Activated CD4-positive, CD25-positive, alpha-beta regulatory T cell treated with anti-CD3 and anti-CD28 coated beads, Interleukin-2, amount 50 U/mL, for 24 hours (primary cell): ENCODE measurements around the gene MSRB3.
"Not testable (repeated sequence)": the region's sequence is repeated elsewhere in the genome, so short reads cannot be mapped to it uniquely, and the experiment has no call there.

Experiments
- ATAC-seq, 2 donors: fragments of 150-1000 bp; cut with Tn5 transposase; one replicate each; pipeline ENCODE4 v1.10.0; 2021; ENCODE audit warnings: mild to moderate bottlenecking in 1 of 2, moderate library complexity in 1 of 2

MSRB3 gene

GRCh38 chr12:65292241-65292640, 13.8 kb downstream of the MSRB3 start:
- ATAC-seq, result no peak

DNA sequence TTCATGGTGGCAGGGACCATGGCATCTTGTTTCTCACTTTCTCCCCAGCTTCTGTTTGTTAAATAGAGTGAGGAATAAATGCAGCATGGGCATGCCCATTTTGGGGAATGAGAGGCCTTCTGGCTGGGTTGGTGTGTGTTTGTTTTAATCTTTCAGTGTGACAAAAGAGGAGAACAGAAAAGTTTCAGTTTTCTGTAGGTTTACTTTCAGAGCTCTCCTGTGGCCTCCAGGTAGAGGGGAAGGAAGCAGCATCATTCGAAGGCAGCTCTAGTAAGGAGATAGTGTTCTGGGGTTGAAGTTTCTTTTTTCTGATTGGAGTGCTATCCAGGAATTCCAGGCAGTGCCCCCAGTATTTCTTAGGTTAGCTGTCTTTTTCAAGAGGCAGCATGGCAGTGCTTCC, 15.3 kb downstream of the MSRB3 start:
- no peak for ATAC-seq

DNA sequence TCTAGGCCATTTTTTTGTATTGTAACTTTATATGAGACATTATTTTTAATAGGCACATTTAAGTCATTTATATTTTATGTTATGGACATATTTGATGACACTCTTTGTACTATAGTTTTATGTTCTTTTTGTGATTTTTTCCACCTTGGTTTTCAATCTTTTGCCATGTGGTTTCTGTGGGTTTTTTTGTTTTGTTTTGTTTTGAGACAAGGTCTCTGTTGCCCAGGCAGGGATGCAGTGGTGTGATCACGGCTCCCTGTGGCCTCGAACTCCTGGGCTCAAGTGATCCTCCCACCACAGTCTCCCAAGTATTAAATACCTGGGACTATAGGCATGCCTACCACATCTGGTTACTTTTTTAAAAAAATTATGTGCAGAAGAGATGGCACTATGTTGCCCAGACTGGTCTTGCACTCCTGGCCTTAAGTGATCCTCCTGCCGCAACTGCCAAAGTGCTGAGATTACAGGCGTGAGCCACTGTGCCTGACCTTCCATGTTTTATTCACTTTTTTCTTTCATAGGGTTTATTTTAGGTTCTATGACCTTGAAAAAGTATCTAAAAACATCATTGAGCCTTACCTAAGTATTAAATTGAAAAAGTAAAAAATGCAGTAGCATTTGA, 16.3 kb downstream of the MSRB3 start:
- ATAC-seq, result no peak

DNA sequence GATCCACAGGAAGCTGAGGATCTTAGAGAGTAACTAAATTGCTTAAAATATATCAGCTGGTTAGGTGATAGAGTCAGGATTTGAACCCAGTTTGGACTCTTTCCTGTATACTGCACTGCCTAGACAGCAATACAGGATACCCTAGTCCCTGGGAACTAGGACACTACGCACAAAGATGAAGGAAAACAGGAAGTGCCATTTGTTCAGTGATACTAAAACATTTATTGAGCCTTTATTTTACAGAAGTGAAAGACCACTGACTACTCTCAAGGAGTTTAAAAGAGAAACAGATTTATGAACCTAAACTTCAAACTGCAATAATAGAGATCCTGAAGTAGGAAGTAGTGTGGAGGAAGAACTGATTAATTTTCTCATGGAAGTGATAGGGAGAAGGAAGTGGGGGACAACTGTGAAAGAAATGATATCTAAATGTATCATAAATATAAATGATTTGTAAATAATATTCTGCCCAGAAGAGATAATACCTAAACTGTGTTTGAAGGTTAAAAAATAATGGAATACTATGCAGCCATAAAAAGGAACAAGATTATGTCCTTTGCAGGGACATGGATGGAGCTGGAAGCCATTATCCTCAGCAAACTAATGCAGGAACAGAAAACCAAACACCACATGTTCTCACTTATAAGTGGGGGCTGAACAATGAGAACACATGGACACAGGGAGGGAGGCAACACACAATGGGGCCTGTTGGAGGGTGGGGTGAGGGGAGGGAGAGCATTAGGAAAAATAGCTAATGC, 18.2 kb downstream of the MSRB3 start:
- ATAC-seq, result no peak

GRCh38 chr12:65300097-65300496, 21.6 kb downstream of the MSRB3 start:
- no peak for ATAC-seq

- ATAC-seq, result no peak
These were observed 22.3 kb downstream of the MSRB3 start for GRCh38 chr12:65300679-65301349.

DNA sequence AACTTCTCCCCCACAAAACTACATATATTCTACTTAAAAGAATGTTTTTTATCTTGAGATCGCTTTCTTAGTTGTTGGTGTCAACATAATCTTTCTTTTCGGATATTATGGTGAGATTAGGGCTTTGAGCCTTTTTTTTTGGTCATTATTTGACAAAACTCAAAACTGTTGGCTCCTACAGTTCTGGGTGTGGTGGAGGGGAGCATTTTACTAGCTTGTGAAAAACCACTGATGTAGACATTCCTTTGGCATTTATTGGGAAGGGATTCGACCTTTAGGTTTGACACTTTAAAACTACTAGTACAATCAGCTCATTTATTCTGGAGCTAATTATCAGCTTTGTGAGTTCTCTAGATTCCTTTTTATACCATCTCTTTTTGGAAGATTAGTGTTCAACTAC, 24.4 kb downstream of the MSRB3 start:
- no peak for ATAC-seq

DNA sequence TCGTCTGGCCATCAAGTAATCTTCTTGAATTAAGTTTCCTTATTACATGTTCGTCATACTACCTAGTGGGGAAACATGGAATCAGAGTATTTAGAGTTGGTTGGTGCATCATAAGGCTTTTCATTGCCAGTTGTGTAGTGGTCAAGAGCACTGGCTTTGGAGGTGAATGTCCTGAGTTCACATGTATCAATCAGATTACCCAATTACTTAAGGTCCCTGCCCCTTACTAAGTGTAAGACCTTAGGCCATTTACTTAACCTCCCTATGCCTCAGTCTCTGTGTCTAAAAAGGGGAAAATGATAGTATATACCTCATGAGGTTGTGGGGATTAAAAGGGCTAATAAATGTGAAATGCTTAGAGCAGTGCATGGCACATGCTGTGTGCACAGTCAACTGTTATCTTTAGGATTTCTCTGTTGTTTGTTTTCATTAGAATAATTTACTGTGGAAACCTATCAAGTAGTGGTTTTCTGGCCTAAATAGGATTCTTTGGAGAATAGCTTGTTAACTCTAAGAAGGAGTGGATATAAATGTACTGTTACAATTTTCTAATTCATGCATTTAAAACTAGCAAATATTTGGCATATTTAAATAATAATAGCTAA, 27.0 kb downstream of the MSRB3 start:
- no peak for ATAC-seq

- ATAC-seq, result no peak
These were observed 28.1 kb downstream of the MSRB3 start for GRCh38 chr12:65306366-65307168.

- ATAC-seq, result no peak
These were observed 28.7 kb downstream of the MSRB3 start for GRCh38 chr12:65307169-65307501.

DNA sequence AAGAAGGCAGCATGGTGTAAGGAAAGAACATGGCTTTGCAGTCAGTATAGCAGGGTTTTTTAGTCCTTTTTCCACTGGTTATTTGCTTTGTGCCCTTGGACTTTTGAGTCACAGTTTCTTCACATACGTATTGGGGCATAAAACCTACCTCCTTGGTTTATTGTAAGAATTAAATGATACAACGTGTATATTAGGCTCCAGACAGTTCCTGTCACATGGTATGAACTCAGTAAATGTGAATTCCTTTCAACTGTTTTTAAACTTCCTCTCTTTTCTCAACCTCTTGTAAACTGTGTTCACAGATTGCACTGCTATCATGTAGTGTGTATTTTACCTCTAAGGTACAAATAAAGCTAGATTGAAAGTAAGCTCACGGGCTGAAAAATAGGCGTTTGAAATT, 29.5 kb downstream of the MSRB3 start:
- no peak for ATAC-seq

GRCh38 chr12:65308601-65309071, 30.2 kb downstream of the MSRB3 start:
- no peak for ATAC-seq

GRCh38 chr12:65311260-65311659, 32.8 kb downstream of the MSRB3 start:
- ATAC-seq, result no peak

- no peak for ATAC-seq
These were observed 35.3 kb downstream of the MSRB3 start for GRCh38 chr12:65313719-65314317.

GRCh38 chr12:65315238-65315637, 36.8 kb downstream of the MSRB3 start:
- ATAC-seq, result not testable (repeated sequence)

GRCh38 chr12:65318186-65318685, 39.8 kb downstream of the MSRB3 start:
- no peak for ATAC-seq

DNA sequence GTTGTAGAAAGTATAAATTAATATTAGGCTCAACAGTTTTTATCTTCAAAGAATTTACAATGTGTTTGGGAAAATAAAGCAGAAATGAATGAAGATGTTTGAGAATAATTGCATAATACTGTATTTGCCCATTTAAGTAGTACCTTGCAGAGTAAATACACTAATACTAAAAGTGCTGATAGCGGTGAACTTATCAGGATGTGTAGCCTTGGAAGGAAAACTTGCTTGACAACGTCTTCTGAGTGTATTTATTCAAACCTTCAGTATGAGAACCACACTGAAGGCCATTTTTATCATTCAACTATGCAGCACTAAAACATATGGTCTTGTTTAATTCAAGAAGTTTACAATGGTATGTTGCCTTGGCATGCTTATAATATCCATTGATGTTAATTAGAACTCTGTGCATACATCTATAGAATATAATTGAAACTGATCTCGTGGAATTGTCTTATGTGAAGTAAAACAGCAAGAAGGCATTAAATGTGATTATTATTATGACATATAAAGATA, 41.3 kb downstream of the MSRB3 start:
- no peak for ATAC-seq

GRCh38 chr12:65323070-65323469, 44.6 kb downstream of the MSRB3 start:
- ATAC-seq, result no peak

GRCh38 chr12:65324056-65324455, 45.6 kb downstream of the MSRB3 start:
- ATAC-seq, result no peak

GRCh38 chr12:65324551-65324950, 46.1 kb downstream of the MSRB3 start:
- ATAC-seq, result no peak

DNA sequence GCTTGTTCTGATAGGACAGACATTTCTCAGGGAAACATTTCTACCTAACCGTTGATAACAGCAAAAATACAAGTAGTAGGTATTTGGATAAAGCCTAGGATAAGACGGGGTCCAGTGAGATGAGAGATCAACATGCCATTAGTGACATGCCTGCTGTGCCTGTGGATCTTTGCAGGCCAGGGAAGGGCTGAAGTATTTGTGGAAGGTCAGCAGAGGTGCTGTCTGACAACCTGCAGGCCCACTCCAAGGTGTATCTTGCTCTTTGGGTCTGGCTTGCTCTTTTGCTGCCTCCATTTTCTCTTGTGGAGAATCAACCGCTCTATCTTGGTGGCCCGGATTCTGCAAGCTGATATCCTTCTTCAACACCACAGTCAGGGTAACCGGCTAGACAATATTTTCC, 46.7 kb downstream of the MSRB3 start:
- ATAC-seq, result no peak

- ATAC-seq, result no peak
These were observed 48.1 kb downstream of the MSRB3 start for GRCh38 chr12:65326616-65327015.
